ENCODE measurements around the gene MAPKAP1. TPM values are rescaled to one million over a fixed set of nuclear protein-coding genes. Genes with fewer than 3 reads are reported as not detected.
A peak's percentile ranks its signal among the peaks of the same experiment; 100 is the strongest.

Gene MAPKAP1
- total and polyA plus RNA-seq, 9 of the 15 experiments (the other 6 are each of a cell fraction or from before 2014, with no cell fraction given): 2.6 to 82.1 (median 61.1) TPM

DNA sequence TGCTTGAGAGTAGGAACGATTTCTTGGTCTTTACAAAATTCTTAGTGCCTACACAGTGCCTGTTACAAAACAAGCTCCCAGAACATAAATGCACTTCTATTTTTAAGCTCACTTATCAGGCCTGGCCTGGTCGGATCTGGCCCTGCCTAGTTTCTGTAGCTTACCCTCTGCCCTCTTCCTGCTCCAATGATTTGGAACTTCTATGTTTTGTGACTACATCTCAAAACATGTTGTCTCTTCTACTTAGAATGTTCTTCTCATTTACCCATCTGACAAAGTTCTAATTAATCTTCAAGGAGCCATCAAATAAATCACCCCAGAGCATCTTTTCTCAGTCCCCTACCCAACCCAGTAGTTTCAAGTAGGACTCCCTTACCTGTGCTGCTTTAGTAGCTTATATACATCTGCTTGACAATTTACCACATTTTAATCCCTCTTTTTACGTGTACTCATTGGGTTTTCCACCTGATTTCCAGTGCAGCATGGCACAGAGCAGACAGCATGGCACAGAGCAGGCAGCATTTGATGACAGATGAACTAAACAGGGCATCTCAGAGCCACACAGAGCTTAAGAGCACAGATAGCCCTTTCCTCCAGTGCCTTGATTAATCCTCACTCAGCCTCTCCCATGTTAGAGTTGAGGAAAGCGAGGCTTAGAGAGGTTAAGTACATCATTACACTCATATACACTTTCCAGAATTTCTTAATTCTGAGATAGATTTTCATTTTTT is 171.9 kb downstream of the MAPKAP1 start:
- ATAC-seq (no peak), DNase-seq (ENCODE audit: extremely low read depth in 1 of 4, low spot score in 3 of 4) (peak in 1 of 4 experiments; percentile 11), FAIRE-seq (no peak)
- Histone ChIP-seq H3K36me3 (ENCODE audit: control insufficient read depth, insufficient read depth, low read length) (no peaks in the 10 kb centered on the region), H4K20me1 (replicated peaks; ENCODE audit: control insufficient read depth, insufficient read depth, low read length) (no peaks in the 10 kb centered on the region), H3K27ac (ENCODE audit: extremely low read depth, low read depth, low read length) (no peak overlapping the region), H3K4me2 (ENCODE audit: insufficient read depth, low read length) (no peak overlapping the region), H2AFZ (ENCODE audit: low read depth, low read length) (no peak overlapping the region), H3K27me3 (ENCODE audit: control insufficient read depth in 2 of 2, insufficient read depth in 2 of 2, low read length in 2 of 2) (no peaks in the 10 kb centered on the region), H3K9me3 (replicated peaks; ENCODE audit: control insufficient read depth, insufficient read depth, low read depth, low read length) (no peaks in the 10 kb centered on the region), H3K4me1 (replicated peaks in 1 of 2; ENCODE audit: control insufficient read depth in 2 of 2, insufficient read depth in 2 of 2, low read length in 2 of 2) (peaks cover 0 to 17% of the 10 kb centered on the region in 2 experiments; a peak in 2 of 5 replicates), H3K4me3 (no peak overlapping the region), H3K79me2 (ENCODE audit: control insufficient read depth, insufficient read depth, low read length) (no peaks in the 10 kb centered on the region), H3K9me1 (ENCODE audit: control insufficient read depth, insufficient read depth, low read length) (no peaks in the 10 kb centered on the region), H3K9ac (ENCODE audit: insufficient read depth in 1 of 2, low read depth in 2 of 2, low read length in 2 of 2) (no peak overlapping the region)
- ChIA-PET POLR2A (interaction anchor here (0.6 to 1.1 kb wide), 3 partner anchors 10 to 67 kb away, joined by 3 to 4 read pairs (median 3); no protein-coding TSS in a partner anchor), CTCF (ENCODE audit: low intra/inter-chr PET ratio) (no interaction called here)
- TF ChIP-seq MEF2A (IDR thresholded peaks at IDR 0.05; ENCODE audit: control insufficient read depth, low read depth, low read length) (peak; percentile 41; the same call in 1 of the 2 replicates), TCF3 (CRISPR knock-in tag; IDR thresholded peaks at IDR 0.05) (0 out of 2 replicates have a peak, but pooled peaks have one; percentile 8), TRIM28 (IDR thresholded peaks at IDR 0.05) (no peak), CCNT2 (IDR thresholded peaks at IDR 0.05; ENCODE audit: borderline replicate concordance, extremely low read depth, insufficient read length, low read depth, low read length) (no peak)
- TF ChIP-seq, protein P1, sequence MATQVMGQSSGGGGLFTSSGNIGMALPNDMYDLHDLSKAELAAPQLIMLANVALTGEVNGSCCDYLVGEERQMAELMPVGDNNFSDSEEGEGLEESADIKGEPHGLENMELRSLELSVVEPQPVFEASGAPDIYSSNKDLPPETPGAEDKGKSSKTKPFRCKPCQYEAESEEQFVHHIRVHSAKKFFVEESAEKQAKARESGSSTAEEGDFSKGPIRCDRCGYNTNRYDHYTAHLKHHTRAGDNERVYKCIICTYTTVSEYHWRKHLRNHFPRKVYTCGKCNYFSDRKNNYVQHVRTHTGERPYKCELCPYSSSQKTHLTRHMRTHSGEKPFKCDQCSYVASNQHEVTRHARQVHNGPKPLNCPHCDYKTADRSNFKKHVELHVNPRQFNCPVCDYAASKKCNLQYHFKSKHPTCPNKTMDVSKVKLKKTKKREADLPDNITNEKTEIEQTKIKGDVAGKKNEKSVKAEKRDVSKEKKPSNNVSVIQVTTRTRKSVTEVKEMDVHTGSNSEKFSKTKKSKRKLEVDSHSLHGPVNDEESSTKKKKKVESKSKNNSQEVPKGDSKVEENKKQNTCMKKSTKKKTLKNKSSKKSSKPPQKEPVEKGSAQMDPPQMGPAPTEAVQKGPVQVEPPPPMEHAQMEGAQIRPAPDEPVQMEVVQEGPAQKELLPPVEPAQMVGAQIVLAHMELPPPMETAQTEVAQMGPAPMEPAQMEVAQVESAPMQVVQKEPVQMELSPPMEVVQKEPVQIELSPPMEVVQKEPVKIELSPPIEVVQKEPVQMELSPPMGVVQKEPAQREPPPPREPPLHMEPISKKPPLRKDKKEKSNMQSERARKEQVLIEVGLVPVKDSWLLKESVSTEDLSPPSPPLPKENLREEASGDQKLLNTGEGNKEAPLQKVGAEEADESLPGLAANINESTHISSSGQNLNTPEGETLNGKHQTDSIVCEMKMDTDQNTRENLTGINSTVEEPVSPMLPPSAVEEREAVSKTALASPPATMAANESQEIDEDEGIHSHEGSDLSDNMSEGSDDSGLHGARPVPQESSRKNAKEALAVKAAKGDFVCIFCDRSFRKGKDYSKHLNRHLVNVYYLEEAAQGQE (IDR thresholded peaks at IDR 0.05; ENCODE audit: borderline replicate concordance): peak; percentile 56; the same call in 1 of the 2 replicates
- TF ChIP-seq, protein P1 (CRISPR knock-in tag; IDR thresholded peaks at IDR 0.05; ENCODE audit: low read depth): no peak
- intact Hi-C loops (cut with micrococcal nuclease) (loop anchor here (5.0 kb wide), 1 partner anchor 108 kb away; no protein-coding TSS in a partner anchor), in situ Hi-C loops (cut with MboI) (no loop called here)
- BruUV-seq (replicated peaks): no TSS peak
- 32% methylated on average over 4 of the region's 4 CpGs for WGBS (ENCODE audit: insufficient coverage, low coverage, missing lambda C conversion rate)

Data from K562 (cell line).